SK-N-SH (cell line): Measurements from ENCODE around the gene SLC9A4. TPM values are rescaled to one million over a fixed set of nuclear protein-coding genes. Genes with fewer than 3 reads are reported as not detected.

Experiments
- CTCF ChIA-PET: fragments of 300-600, 350-600 bp; formaldehyde crosslinking; extraction: SDS; loops from one replicate; lab custom pipeline; 2021; lab: Yijun Ruan, JAX
- POLR2A ChIA-PET: fragments of 350-600 bp; sonication (Branson Sonifier 250); formaldehyde crosslinking; extraction: SDS; loops from one replicate; lab custom pipeline; 2020; ENCODE audit warnings: antibody characterized with exemption, inconsistent platforms; lab: Yijun Ruan, JAX
- DNase-seq: peaks from one replicate; pipeline ENCODE4 v3.0.0; 2012
- H2AFZ ChIP-seq: fragments of 200-600 bp; sonication (generic); 2 replicates; pipeline ENCODE4 v1.8.1; 2016; ENCODE audit warnings: antibody characterized with exemption, mild to moderate bottlenecking, low read depth
- H3F3A ChIP-seq: fragments of 200-600 bp; sonication (generic); replicated peaks from 2 replicates; pipeline ENCODE3; 2016; ENCODE audit warnings: antibody characterized with exemption, mild to moderate bottlenecking; ENCODE audit not compliant: insufficient read depth
- H3K27ac ChIP-seq, 2 experiments: fragments of 200-500 bp in 1 of 2; fragments of 200-600 bp in 1 of 2; sonication (Bioruptor generic) in 1 of 2; sonication (generic), shearing (Covaris generic) in 1 of 2; 2 replicates each; pipeline versions ENCODE4 v1.5.1 to v1.6.1; 2014 to 2016; ENCODE audit warnings: low read depth in 2 of 2, inconsistent platforms in 1 of 2, low read length in 1 of 2, mild to moderate bottlenecking in 1 of 2, mixed read lengths in 1 of 2
- H3K27me3 ChIP-seq: fragments of 200-600 bp; sonication (generic), shearing (Covaris generic); 2 replicates; pipeline ENCODE4 v1.6.1; 2016; ENCODE audit warnings: mixed run types; ENCODE audit not compliant: insufficient read depth
- H3K36me3 ChIP-seq, 2 experiments: fragments of 200-500 bp in 1 of 2; fragments of 200-600 bp in 1 of 2; sonication (Bioruptor generic) in 1 of 2; sonication (generic) in 1 of 2; replicated peaks in 1 of 2; 2 replicates each; pipeline versions ENCODE3 to v1.5.1; 2014 to 2016; ENCODE audit warnings: low read length in 1 of 2, mild to moderate bottlenecking in 1 of 2; ENCODE audit not compliant: insufficient read depth in 2 of 2, control insufficient read depth in 1 of 2
- H3K4me1 ChIP-seq, 2 experiments: fragments of 200-500 bp in 1 of 2; fragments of 200-600 bp in 1 of 2; sonication (Bioruptor generic) in 1 of 2; sonication (generic), shearing (Covaris generic) in 1 of 2; 2 replicates each; pipeline versions ENCODE4 v1.5.1 to v1.6.1; 2014 to 2016; ENCODE audit warnings: low read depth in 1 of 2, low read length in 1 of 2, mixed run types in 1 of 2; ENCODE audit not compliant: insufficient read depth in 2 of 2, control insufficient read depth in 1 of 2
- H3K4me2 ChIP-seq: fragments of 200-600 bp; sonication (generic), shearing (Covaris generic); 2 replicates; pipeline ENCODE4 v1.6.1; 2017; ENCODE audit warnings: mixed run types
- H3K4me3 ChIP-seq, 2 experiments: fragments of 200-500 bp in 1 of 2; fragments of 200-600 bp in 1 of 2; sonication (Bioruptor generic) in 1 of 2; sonication (generic), shearing (Covaris generic) in 1 of 2; 2 replicates each; pipeline versions ENCODE4 v1.5.1 to v1.8.1; 2014 to 2016; ENCODE audit warnings: low read depth in 2 of 2, inconsistent platforms in 1 of 2, low read length in 1 of 2, mild to moderate bottlenecking in 1 of 2, mixed read lengths in 1 of 2, moderate library complexity in 1 of 2
- H3K79me2 ChIP-seq: fragments of 200-600 bp; sonication (generic); 2 replicates; pipeline ENCODE4 v1.8.1; 2017; ENCODE audit warnings: mild to moderate bottlenecking; ENCODE audit not compliant: insufficient read depth
- H3K9ac ChIP-seq: fragments of 200-600 bp; sonication (generic); 2 replicates; pipeline ENCODE4 v1.6.1; 2017; ENCODE audit warnings: mixed run types
- H3K9me2 ChIP-seq: fragments of 200-600 bp; sonication (generic); 2 replicates; pipeline ENCODE4 v1.6.1; 2017; ENCODE audit warnings: mixed run types
- H3K9me3 ChIP-seq: fragments of 200-600 bp; sonication (generic); 2 replicates; pipeline ENCODE4 v1.6.1; 2017; ENCODE audit warnings: mixed run types, mild to moderate bottlenecking, moderate library complexity
- H4K20me1 ChIP-seq: fragments of 200-600 bp; sonication (generic); 2 replicates; pipeline ENCODE4 v1.6.1; 2017; ENCODE audit warnings: mild to moderate bottlenecking, mixed run types; ENCODE audit not compliant: insufficient read depth
- CHD2 ChIP-seq: fragments of 150-350 bp; IDR thresholded peaks from 2 replicates; pipeline ENCODE4 v1.6.1; 2018; ENCODE audit warnings: low read length; ENCODE audit not compliant: partially characterized antibody
- CTCF ChIP-seq: fragments of 200-600 bp; sonication (generic); IDR thresholded peaks from 2 replicates; pipeline ENCODE4 v1.6.1; 2017; ENCODE audit warnings: antibody characterized with exemption, mild to moderate bottlenecking, moderate library complexity
- ELF1 ChIP-seq: IDR thresholded peaks from 2 replicates; pipeline ENCODE4 v1.4.0; 2012
- EP300 ChIP-seq, 2 experiments: IDR thresholded peaks; 2 replicates each; pipeline versions ENCODE4 v1.4.0 to v1.6.1; 2012; ENCODE audit warnings: borderline replicate concordance in 1 of 2, low read depth in 1 of 2, low read length in 1 of 2
- FOSL2 ChIP-seq: IDR thresholded peaks from 2 replicates; pipeline ENCODE4 v1.4.0; 2012; ENCODE audit warnings: low read depth, mild to moderate bottlenecking, moderate library complexity, borderline replicate concordance
- FOXM1 ChIP-seq: IDR thresholded peaks from 2 replicates; pipeline ENCODE4 v1.4.0; 2012; ENCODE audit warnings: low read depth, mild to moderate bottlenecking
- GATA2 ChIP-seq: sonication (generic); formaldehyde crosslinking; IDR thresholded peaks from 2 replicates; pipeline ENCODE4 v1.5.0; 2020; ENCODE audit warnings: mild to moderate bottlenecking, missing genetic modification reagents
- MAX ChIP-seq: IDR thresholded peaks from 2 replicates; pipeline ENCODE4 v1.4.0; 2012; ENCODE audit warnings: low read depth
- MEF2A ChIP-seq: IDR thresholded peaks from 2 replicates; pipeline ENCODE4 v1.4.0; 2012; ENCODE audit warnings: low read depth, borderline replicate concordance
- NFIC ChIP-seq: IDR thresholded peaks from 2 replicates; pipeline ENCODE4 v1.4.0; 2012; ENCODE audit warnings: borderline replicate concordance
- POLR2AphosphoS5 ChIP-seq: IDR thresholded peaks from 2 replicates; pipeline ENCODE4 v1.6.1; 2012; ENCODE audit warnings: low read depth, low read length
- REST ChIP-seq: IDR thresholded peaks from 2 replicates; pipeline ENCODE4 v1.6.1; 2012; ENCODE audit warnings: mild to moderate bottlenecking, low read depth, low read length, moderate library complexity
- SIN3A ChIP-seq: IDR thresholded peaks from 2 replicates; pipeline ENCODE4 v1.6.1; 2012; ENCODE audit warnings: low read depth, mild to moderate bottlenecking, low read length, moderate library complexity, borderline replicate concordance
- TEAD4 ChIP-seq: IDR thresholded peaks from 2 replicates; pipeline ENCODE4 v1.4.0; 2012; ENCODE audit warnings: mild to moderate bottlenecking, borderline replicate concordance; ENCODE audit not compliant: insufficient read depth
- USF1 ChIP-seq: IDR thresholded peaks from 2 replicates; pipeline ENCODE4 v1.4.0; 2012; ENCODE audit warnings: low read depth, borderline replicate concordance
- USF2 ChIP-seq: fragments of 150-350 bp; IDR thresholded peaks from 2 replicates; pipeline ENCODE4 v1.6.1; 2017; ENCODE audit warnings: antibody characterized with exemption, low read length, low read depth, borderline replicate concordance
- ZBTB33 ChIP-seq: IDR thresholded peaks from 2 replicates; pipeline ENCODE4 v1.4.0; 2012; ENCODE audit warnings: low read depth, borderline replicate concordance
- WGBS: methylation state at CpG from one replicate; pipeline ENCODE4 v1.1.6; 2017; ENCODE audit warnings: low lambda C conversion rate; 5-methylcytosine and 5-hydroxymethylcytosine counted together
- polyA plus RNA-seq, 3 experiments: library from polyadenylated mRNA; depleted of rRNA; stranded (reverse); fragments of >200 nt; gene quantifications; 2 replicates each; pipeline ENCODE4 v1.2.3, GENCODE V29; 2012

Gene SLC9A4
- polyA plus RNA-seq, 1 of the 3 experiments (the other 2 are of a cell fraction), result 0.07 TPM

GRCh38 chr2:102442967-102443828 lies 29.8 kb upstream of the SLC9A4 start (continued):
- TF ChIP-seq TEAD4 (no peak), SIN3A (no peak), CTCF (peak; percentile 72)

- Histone ChIP-seq H3K9me3 (no peaks in the 10 kb centered on the region), H3K27ac (no peak overlapping the region), H3K4me2 (no peak overlapping the region), H3K27me3 (peaks cover 25% of the 10 kb centered on the region; the same call in 1 of the 2 replicates), H3F3A (no peaks in the 10 kb centered on the region), H3K9ac (no peak overlapping the region), H3K4me3 (no peak overlapping the region), H2AFZ (no peak overlapping the region), H3K36me3 (no peaks in the 10 kb centered on the region), H3K79me2 (no peaks in the 10 kb centered on the region), H3K9me2 (no peaks in the 10 kb centered on the region), H4K20me1 (no peaks in the 10 kb centered on the region), H3K4me1 (no peaks in the 10 kb centered on the region)
- no peak for DNase-seq
- 5% methylated on average over 3 of the region's 3 CpGs for WGBS
- ChIA-PET POLR2A (no interaction called here), CTCF (interaction anchor here (1.1 to 2.7 kb wide), 5 partner anchors 8 to 203 kb away, joined by 4 to 11 read pairs (median 7); partner anchors contain the start of gene SLC9A4)
- TF ChIP-seq POLR2AphosphoS5 (no peak), CTCF (no peak), ZBTB33 (no peak), MEF2A (no peak), USF1 (no peak), CHD2 (no peak), ELF1 (no peak), GATA2 (CRISPR knock-in tag) (no peak), USF2 (no peak), EP300 (IDR thresholded peaks at IDR 0.05; ENCODE audit: borderline replicate concordance in 1 of 2, low read depth in 1 of 2, low read length in 1 of 2) (no peak), FOSL2 (no peak), REST (no peak), NFIC (no peak), MAX (no peak), FOXM1 (no peak)
Measured at GRCh38 chr2:102444233-102444632, 28.8 kb upstream of the SLC9A4 start.
